A549 (cell line): ENCODE results near the gene OR4K2.

Experiments used
- BHLHE40 ChIP-seq: IDR thresholded peaks from 2 replicates; pipeline ENCODE4 v1.6.1; 2012; ENCODE audit warnings: low read depth, low read length, inconsistent platforms
- CBX2 ChIP-seq: fragments of 200-600 bp; sonication (generic); IDR thresholded peaks from 2 replicates; pipeline ENCODE4 v1.6.1; 2016; ENCODE audit warnings: low read depth, mild to moderate bottlenecking, borderline replicate concordance
- CHD2 ChIP-seq: fragments of 150-350 bp; IDR thresholded peaks from 2 replicates; pipeline ENCODE4 v1.6.1; 2014; ENCODE audit warnings: low read length; ENCODE audit not compliant: partially characterized antibody
- CTCF ChIP-seq: fragments of >200 bp; sonication (Bioruptor Twin); formaldehyde crosslinking; IDR thresholded peaks from 3 replicates; pipeline ENCODE4 v1.5.1; 2016
- HOXA7 ChIP-seq: fragments of 250-450 bp; sonication (Bioruptor Pico); IDR thresholded peaks from 2 replicates; pipeline ENCODE4 v1.5.0; 2020; ENCODE audit warnings: mild to moderate bottlenecking, moderate library complexity
- MAX ChIP-seq: IDR thresholded peaks from 2 replicates; pipeline ENCODE4 v1.6.1; 2012
- PBX3 ChIP-seq: IDR thresholded peaks from 2 replicates; pipeline ENCODE4 v1.6.1; 2012
- POLR2A ChIP-seq: IDR thresholded peaks from 2 replicates; pipeline ENCODE4 v1.6.1; 2012; ENCODE audit warnings: mild to moderate bottlenecking, low read length
- SREBF2 ChIP-seq: fragments of 450-650 bp; IDR thresholded peaks from 2 replicates; pipeline ENCODE4 v1.6.1; 2014; ENCODE audit warnings: mild to moderate bottlenecking, moderate library complexity
- USF2 ChIP-seq: fragments of 450-650 bp; IDR thresholded peaks from 2 replicates; pipeline ENCODE4 v1.6.1; 2014; ENCODE audit warnings: antibody characterized with exemption
- ZC3H11A ChIP-seq: fragments of 450-650 bp; IDR thresholded peaks from 2 replicates; pipeline ENCODE4 v1.6.1; 2014; ENCODE audit warnings: antibody characterized with exemption, mild to moderate bottlenecking

- TF ChIP-seq PBX3 = no peak
- TF ChIP-seq CTCF = no peak
- TF ChIP-seq HOXA7 (CRISPR knock-in tag) = no peak
- no peak for TF ChIP-seq CHD2
- TF ChIP-seq POLR2A = no peak
- no peak for TF ChIP-seq CBX2
- no peak for TF ChIP-seq USF2
- no peak for TF ChIP-seq BHLHE40
- no peak for TF ChIP-seq SREBF2
- TF ChIP-seq ZC3H11A = no peak
- TF ChIP-seq MAX = no peak
Measured at GRCh38 chr14:19906665-19907064, 31.7 kb downstream of the OR4K2 start.
